Measurements from ENCODE around the gene APC2. TPM values are rescaled to one million over a fixed set of nuclear protein-coding genes. Genes with fewer than 3 reads are reported as not detected.

The APC2 gene
- total RNA-seq, 1 experiment from 2014 or later, result 0.68 TPM

GRCh38 chr19:1412995-1413800, 36.7 kb upstream of the APC2 start:
- Histone ChIP-seq H3K23ac (ENCODE audit: insufficient read length, low read depth, low read length) (no peak overlapping the region), H3K4me2 (ENCODE audit: insufficient read depth, insufficient read length, low read length) (no peak overlapping the region), H2BK12ac (ENCODE audit: insufficient read length, low read depth, low read length) (no peak overlapping the region), H4K8ac (replicated peaks; ENCODE audit: insufficient read length, low read depth, low read length) (no peak overlapping the region), H4K5ac (ENCODE audit: insufficient read length, low read depth, low read length) (no peak overlapping the region), H3K27me3 (ENCODE audit: insufficient read depth, low read length) (no peaks in the 10 kb centered on the region), H3K14ac (ENCODE audit: insufficient read depth, low read length) (no peak overlapping the region; the same call in 1 of the 2 replicates), H3K23me2 (ENCODE audit: insufficient read length, low read depth, low read length, poor library complexity, severe bottlenecking) (peaks cover 6% of the 10 kb centered on the region), H3K27ac (ENCODE audit: insufficient read length, low read depth, low read length) (no peak overlapping the region), H3K56ac (ENCODE audit: insufficient read length, low read depth, low read length) (no peak overlapping the region), H2AFZ (ENCODE audit: low read length) (no peak overlapping the region), H4K91ac (ENCODE audit: insufficient read length, low read depth, low read length) (no peak overlapping the region), H2BK20ac (ENCODE audit: low read depth, low read length, poor library complexity, severe bottlenecking) (no peak overlapping the region), H4K20me1 (ENCODE audit: control insufficient read depth, insufficient read depth, insufficient read length) (peaks cover 2% of the 10 kb centered on the region), H2BK5ac (ENCODE audit: insufficient read length, low read length) (no peak overlapping the region), H2BK15ac (ENCODE audit: low read depth, low read length) (no peak overlapping the region), H3K9ac (ENCODE audit: extremely low read depth, insufficient read length, low read length) (no peak overlapping the region), H3K4me1 (ENCODE audit: insufficient read depth, low read length) (no peaks in the 10 kb centered on the region; the same call in 1 of the 2 replicates), H3K4ac (ENCODE audit: low read depth, low read length) (no peak overlapping the region), H2BK120ac (ENCODE audit: low read depth, low read length, poor library complexity, severe bottlenecking) (no peak overlapping the region), H3K9me3 (ENCODE audit: control insufficient read depth, low read depth, low read length) (no peaks in the 10 kb centered on the region), H2AK5ac (ENCODE audit: insufficient read length, low read length) (no peak overlapping the region), H3K18ac (ENCODE audit: insufficient read length, low read depth, low read length) (no peak overlapping the region), H3T11ph (ENCODE audit: low read length) (no peak overlapping the region), H3K79me1 (ENCODE audit: insufficient read depth, low read depth, low read length, poor library complexity, severe bottlenecking) (peaks cover 4% of the 10 kb centered on the region), H3K79me2 (ENCODE audit: insufficient read depth, low read length) (peaks cover 84% of the 10 kb centered on the region)
- Mint-ChIP-seq H3K4me3 (no peak overlapping the region; a peak in 1 of 5 replicates), H3K36me3 (ENCODE audit: insufficient read depth in 1 of 3, low read depth in 3 of 3) (peaks cover 23 to 63% (median 46%) of the 10 kb centered on the region in 3 experiments), H3K27ac (peak overlapping the region; percentile 61 to 84 (median 70); a peak in 5 of 7 replicates), H3K4me1 (peaks cover 59 to 64% of the 10 kb centered on the region in 2 experiments), H3K27me3 (ENCODE audit: low read depth) (no peaks in the 10 kb centered on the region), H3K9me3 (peaks cover 0 to 2% of the 10 kb centered on the region in 2 experiments; a peak in 1 of 5 replicates)
- TF ChIP-seq, protein P1, sequence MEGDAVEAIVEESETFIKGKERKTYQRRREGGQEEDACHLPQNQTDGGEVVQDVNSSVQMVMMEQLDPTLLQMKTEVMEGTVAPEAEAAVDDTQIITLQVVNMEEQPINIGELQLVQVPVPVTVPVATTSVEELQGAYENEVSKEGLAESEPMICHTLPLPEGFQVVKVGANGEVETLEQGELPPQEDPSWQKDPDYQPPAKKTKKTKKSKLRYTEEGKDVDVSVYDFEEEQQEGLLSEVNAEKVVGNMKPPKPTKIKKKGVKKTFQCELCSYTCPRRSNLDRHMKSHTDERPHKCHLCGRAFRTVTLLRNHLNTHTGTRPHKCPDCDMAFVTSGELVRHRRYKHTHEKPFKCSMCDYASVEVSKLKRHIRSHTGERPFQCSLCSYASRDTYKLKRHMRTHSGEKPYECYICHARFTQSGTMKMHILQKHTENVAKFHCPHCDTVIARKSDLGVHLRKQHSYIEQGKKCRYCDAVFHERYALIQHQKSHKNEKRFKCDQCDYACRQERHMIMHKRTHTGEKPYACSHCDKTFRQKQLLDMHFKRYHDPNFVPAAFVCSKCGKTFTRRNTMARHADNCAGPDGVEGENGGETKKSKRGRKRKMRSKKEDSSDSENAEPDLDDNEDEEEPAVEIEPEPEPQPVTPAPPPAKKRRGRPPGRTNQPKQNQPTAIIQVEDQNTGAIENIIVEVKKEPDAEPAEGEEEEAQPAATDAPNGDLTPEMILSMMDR (conservative IDR thresholded peaks at IDR 0.05), result no peak
- WGBS (ENCODE audit: extremely low coverage, insufficient read length, low lambda C conversion rate), result no CpG with 5 or more reads among the region's 36 CpGs
- no peak for DNase-seq
